Measurements from ENCODE around the gene CALCR.

The CALCR gene

DNA sequence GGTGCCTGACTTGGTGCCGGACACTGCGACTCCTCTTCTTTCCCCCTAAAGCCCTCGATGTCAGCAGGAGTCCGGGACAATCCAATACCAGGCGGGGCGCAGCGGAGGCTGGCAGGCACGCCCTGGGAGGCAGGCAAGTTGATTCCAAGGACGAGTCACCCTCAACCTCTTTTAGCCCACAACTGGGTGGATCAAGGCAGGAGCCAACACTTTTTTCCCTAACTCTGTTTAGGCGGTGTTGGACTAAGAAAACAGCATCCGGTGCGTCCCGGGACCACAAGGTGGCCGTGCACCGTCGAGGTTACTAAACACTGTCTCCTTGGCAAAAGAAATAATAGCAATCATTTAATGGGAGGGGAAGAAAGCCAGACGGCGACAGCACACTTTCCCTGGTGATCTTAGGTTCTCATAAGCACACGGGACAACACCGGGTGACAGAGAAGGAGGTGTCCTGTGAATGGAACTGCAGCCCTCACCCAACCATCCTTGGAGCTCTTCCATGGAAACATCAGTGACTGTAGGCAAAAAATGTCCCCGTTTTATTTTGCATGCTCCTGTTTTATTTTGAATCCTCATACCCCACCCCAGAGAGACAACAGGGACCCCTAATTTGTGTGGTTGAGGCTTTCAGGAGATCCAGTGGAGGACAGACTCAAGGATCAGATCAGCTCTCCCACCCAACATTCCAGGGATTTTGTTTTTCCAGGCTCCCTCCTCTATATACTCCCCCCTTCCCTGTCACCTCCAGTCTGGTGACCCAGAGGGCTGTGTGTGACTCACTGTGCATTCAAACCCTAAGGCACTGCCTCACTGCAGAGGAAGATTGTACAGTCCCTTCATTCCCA is 1.3 kb upstream of the CALCR start:
- TF ChIP-seq REST (IDR thresholded peaks at IDR 0.05; ENCODE audit: insufficient read depth in 1 of 2, low read depth in 2 of 2, low read length in 2 of 2) (no peak), SIN3A (IDR thresholded peaks at IDR 0.05; ENCODE audit: borderline replicate concordance, insufficient read depth, low read length) (no peak), FOXP2 (optimal IDR thresholded peaks at IDR 0.05; ENCODE audit: borderline replicate concordance, extremely low read depth, extremely low read length, insufficient read depth) (no peak), POLR2AphosphoS5 (IDR thresholded peaks at IDR 0.05; ENCODE audit: low read depth, low read length) (no peak), TAF1 (IDR thresholded peaks at IDR 0.05; ENCODE audit: borderline replicate concordance, insufficient read depth, low read length) (no peak)

- TF ChIP-seq SIN3A (IDR thresholded peaks at IDR 0.05; ENCODE audit: borderline replicate concordance, insufficient read depth, low read length) = no peak
- no peak for TF ChIP-seq POLR2AphosphoS5 (IDR thresholded peaks at IDR 0.05; ENCODE audit: low read depth, low read length)
- TF ChIP-seq TAF1 (IDR thresholded peaks at IDR 0.05; ENCODE audit: borderline replicate concordance, insufficient read depth, low read length) = no peak
- no peak for TF ChIP-seq REST (IDR thresholded peaks at IDR 0.05; ENCODE audit: insufficient read depth in 1 of 2, low read depth in 2 of 2, low read length in 2 of 2)
- TF ChIP-seq FOXP2 (optimal IDR thresholded peaks at IDR 0.05; ENCODE audit: borderline replicate concordance, extremely low read depth, extremely low read length, insufficient read depth) = no peak
Measured at GRCh38 chr7:93574269-93574645, 267 bp downstream of the CALCR start.

DNA sequence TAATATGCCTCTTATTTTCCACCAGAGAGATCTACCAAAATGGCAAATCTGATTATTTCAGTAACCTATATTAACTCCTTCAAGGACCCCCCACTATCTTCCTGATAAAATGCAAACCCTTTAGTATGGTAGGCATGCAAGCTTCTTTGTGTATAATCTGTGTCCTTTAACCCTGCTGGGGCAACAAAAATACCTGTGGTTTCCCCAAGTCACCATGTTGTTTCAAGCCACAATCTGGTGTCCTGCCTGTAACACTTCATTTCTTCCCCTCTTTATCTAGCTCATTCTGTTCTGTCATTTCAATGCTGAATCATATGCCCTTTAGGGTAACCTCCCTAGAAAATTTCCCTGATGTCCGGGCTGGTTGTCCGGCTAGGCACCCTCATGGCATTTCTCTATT is 5.3 kb downstream of the CALCR start:
- TF ChIP-seq FOXP2 (optimal IDR thresholded peaks at IDR 0.05; ENCODE audit: borderline replicate concordance, extremely low read depth, extremely low read length, insufficient read depth) (no peak), REST (IDR thresholded peaks at IDR 0.05; ENCODE audit: insufficient read depth in 1 of 2, low read depth in 2 of 2, low read length in 2 of 2) (no peak), TAF1 (IDR thresholded peaks at IDR 0.05; ENCODE audit: borderline replicate concordance, insufficient read depth, low read length) (no peak), POLR2AphosphoS5 (IDR thresholded peaks at IDR 0.05; ENCODE audit: low read depth, low read length) (no peak), SIN3A (IDR thresholded peaks at IDR 0.05; ENCODE audit: borderline replicate concordance, insufficient read depth, low read length) (no peak)

- no peak for TF ChIP-seq FOXP2 (optimal IDR thresholded peaks at IDR 0.05; ENCODE audit: borderline replicate concordance, extremely low read depth, extremely low read length, insufficient read depth)
- TF ChIP-seq SIN3A (IDR thresholded peaks at IDR 0.05; ENCODE audit: borderline replicate concordance, insufficient read depth, low read length) = no peak
- no peak for TF ChIP-seq TAF1 (IDR thresholded peaks at IDR 0.05; ENCODE audit: borderline replicate concordance, insufficient read depth, low read length)
- no peak for TF ChIP-seq POLR2AphosphoS5 (IDR thresholded peaks at IDR 0.05; ENCODE audit: low read depth, low read length)
- no peak for TF ChIP-seq REST (IDR thresholded peaks at IDR 0.05; ENCODE audit: insufficient read depth in 1 of 2, low read depth in 2 of 2, low read length in 2 of 2)
Measured at GRCh38 chr7:93566876-93567275, 7.6 kb downstream of the CALCR start.
